ENCODE results near the gene SETDB1. TPM values are rescaled to one million over a fixed set of nuclear protein-coding genes. Genes with fewer than 3 reads are reported as not detected.

SETDB1 gene
- total RNA-seq, 1 donor from 2014 or later = 47.5 TPM

Other genes starting within 250 kb of the SETDB1 start
- 22.4 TPM for gene GOLPH3L, start 229.2 kb upstream of the SETDB1 start, total RNA-seq
- gene HORMAD1, start 205.5 kb upstream of the SETDB1 start, total RNA-seq = not detected
- 29.2 TPM for gene CTSS, start 160.6 kb upstream of the SETDB1 start, total RNA-seq
- 55.3 TPM for gene CTSK, start 118.1 kb upstream of the SETDB1 start, total RNA-seq
- gene ARNT, start 49.8 kb upstream of the SETDB1 start, total RNA-seq = 31.8 TPM
- gene CTXND2, start 39.2 kb upstream of the SETDB1 start, total RNA-seq = not detected
- 44.4 TPM for gene CERS2, start 48.5 kb downstream of the SETDB1 start, total RNA-seq
- gene ANXA9, start 55.9 kb downstream of the SETDB1 start, total RNA-seq = not detected
- 16.2 TPM for gene MINDY1, start 80.5 kb downstream of the SETDB1 start, total RNA-seq
- 9.9 TPM for gene PRUNE1, start 82.1 kb downstream of the SETDB1 start, total RNA-seq
- 0.52 TPM for gene BNIPL, start 110.2 kb downstream of the SETDB1 start, total RNA-seq
- gene C1orf56, start 121.4 kb downstream of the SETDB1 start, total RNA-seq = 1.6 TPM
- 27.1 TPM for gene CDC42SE1, start 133.3 kb downstream of the SETDB1 start, total RNA-seq
- 2.1 TPM for gene MLLT11, start 134.0 kb downstream of the SETDB1 start, total RNA-seq
- 7.8 TPM for gene GABPB2, start 144.4 kb downstream of the SETDB1 start, total RNA-seq
- gene SEMA6C, start 220.3 kb downstream of the SETDB1 start, total RNA-seq = 15.7 TPM
- 4.2 TPM for gene TNFAIP8L2, start 230.3 kb downstream of the SETDB1 start, total RNA-seq
- gene LYSMD1, start 239.5 kb downstream of the SETDB1 start, total RNA-seq = 9.9 TPM
- gene SCNM1, start 239.8 kb downstream of the SETDB1 start, total RNA-seq = 24.5 TPM
- 50.6 TPM for gene TMOD4, start 249.6 kb downstream of the SETDB1 start, total RNA-seq